ENCODE measurements around the gene LSMEM2.

Gene LSMEM2

GRCh38 chr3:50322115-50322385 is 43.2 kb downstream of the LSMEM2 start:
- Histone ChIP-seq H3K4me1 (ENCODE audit: control insufficient read depth, insufficient read depth, low read length) (peaks cover 29% of the 10 kb centered on the region), H3K9ac (ENCODE audit: low read depth, low read length) (peak overlapping the region; percentile 96), H3K36me3 (ENCODE audit: insufficient read depth, low read length) (peaks cover 29% of the 10 kb centered on the region), H3K9me3 (replicated peaks; ENCODE audit: low read length) (no peaks in the 10 kb centered on the region), H3K4me3 (ENCODE audit: low read length) (peak overlapping the region; percentile 73), H3K4me2 (ENCODE audit: low read length) (peak overlapping the region; percentile 85), H3K27me3 (ENCODE audit: control insufficient read depth, insufficient read depth, low read length) (no peaks in the 10 kb centered on the region)

- Histone ChIP-seq H3K4me3 (ENCODE audit: low read length) (peak within 1 kb of the TSS; percentile 73), H3K9me3 (replicated peaks; ENCODE audit: low read length) (no peaks in the 10 kb centered on the region), H3K4me1 (ENCODE audit: control insufficient read depth, insufficient read depth, low read length) (peaks cover 34% of the 10 kb centered on the region), H3K9ac (ENCODE audit: low read depth, low read length) (peak within 1 kb of the TSS; percentile 96), H3K4me2 (ENCODE audit: low read length) (peak within 1 kb of the TSS; percentile 85), H3K36me3 (ENCODE audit: insufficient read depth, low read length) (peaks cover 29% of the 10 kb centered on the region), H3K27me3 (ENCODE audit: control insufficient read depth, insufficient read depth, low read length) (no peaks in the 10 kb centered on the region)
Observed at GRCh38 chr3:50322386-50323091, 43.7 kb downstream of the LSMEM2 start, which contains the start of gene HYAL2. Gene HYAL2, minus strand, starts transcription at chr3:50322745. Its CDS starts 2,256 bp downstream, at chr3:50320489.

- Histone ChIP-seq H3K4me1 (ENCODE audit: control insufficient read depth, insufficient read depth, low read length) (peaks cover 34% of the 10 kb centered on the region), H3K4me2 (ENCODE audit: low read length) (no peak overlapping the region), H3K4me3 (ENCODE audit: low read length) (no peak overlapping the region), H3K36me3 (ENCODE audit: insufficient read depth, low read length) (peaks cover 24% of the 10 kb centered on the region), H3K9ac (ENCODE audit: low read depth, low read length) (no peak overlapping the region), H3K27me3 (ENCODE audit: control insufficient read depth, insufficient read depth, low read length) (no peaks in the 10 kb centered on the region), H3K9me3 (replicated peaks; ENCODE audit: low read length) (no peaks in the 10 kb centered on the region)
Observed at GRCh38 chr3:50323092-50323600, 44.3 kb downstream of the LSMEM2 start.

GRCh38 chr3:50323614-50324199 is 44.8 kb downstream of the LSMEM2 start:
- H3K36me3 ChIP-seq (ENCODE audit: insufficient read depth, low read length): peaks cover 18% of the 10 kb centered on the region
- H3K4me3 ChIP-seq (ENCODE audit: low read length): no peak overlapping the region
- H3K4me1 ChIP-seq (ENCODE audit: control insufficient read depth, insufficient read depth, low read length): peaks cover 40% of the 10 kb centered on the region

GRCh38 chr3:50324351-50325112 is 45.6 kb downstream of the LSMEM2 start:
- Histone ChIP-seq H3K9ac (ENCODE audit: low read depth, low read length) (no peak overlapping the region), H3K4me1 (ENCODE audit: control insufficient read depth, insufficient read depth, low read length) (peaks cover 34% of the 10 kb centered on the region), H3K4me2 (ENCODE audit: low read length) (no peak overlapping the region), H3K36me3 (ENCODE audit: insufficient read depth, low read length) (peaks cover 16% of the 10 kb centered on the region), H3K9me3 (replicated peaks; ENCODE audit: low read length) (no peaks in the 10 kb centered on the region), H3K4me3 (ENCODE audit: low read length) (no peak overlapping the region), H3K27me3 (ENCODE audit: control insufficient read depth, insufficient read depth, low read length) (no peaks in the 10 kb centered on the region)

More at GRCh38 chr3:50323614-50324199, 44.8 kb downstream of the LSMEM2 start:
- Histone ChIP-seq H3K27me3 (ENCODE audit: control insufficient read depth, insufficient read depth, low read length) (no peaks in the 10 kb centered on the region), H3K4me2 (ENCODE audit: low read length) (no peak overlapping the region), H3K9ac (ENCODE audit: low read depth, low read length) (no peak overlapping the region), H3K9me3 (replicated peaks; ENCODE audit: low read length) (no peaks in the 10 kb centered on the region)

GRCh38 chr3:50325113-50325480 is 46.2 kb downstream of the LSMEM2 start:
- peaks cover 18% of the 10 kb centered on the region for H3K36me3 ChIP-seq (ENCODE audit: insufficient read depth, low read length)
- H3K4me2 ChIP-seq (ENCODE audit: low read length): no peak overlapping the region
- no peak overlapping the region for H3K4me3 ChIP-seq (ENCODE audit: low read length)
- no peaks in the 10 kb centered on the region for H3K27me3 ChIP-seq (ENCODE audit: control insufficient read depth, insufficient read depth, low read length)
- no peaks in the 10 kb centered on the region for H3K9me3 ChIP-seq (replicated peaks; ENCODE audit: low read length)
- peaks cover 30% of the 10 kb centered on the region for H3K4me1 ChIP-seq (ENCODE audit: control insufficient read depth, insufficient read depth, low read length)
- no peak overlapping the region for H3K9ac ChIP-seq (ENCODE audit: low read depth, low read length)

- no peak overlapping the region for H3K4me2 ChIP-seq (ENCODE audit: low read length)
- H3K27me3 ChIP-seq (ENCODE audit: control insufficient read depth, insufficient read depth, low read length): no peaks in the 10 kb centered on the region
- H3K36me3 ChIP-seq (ENCODE audit: insufficient read depth, low read length): peaks cover 23% of the 10 kb centered on the region
- H3K4me1 ChIP-seq (ENCODE audit: control insufficient read depth, insufficient read depth, low read length): peaks cover 25% of the 10 kb centered on the region
- H3K9me3 ChIP-seq (replicated peaks; ENCODE audit: low read length): no peaks in the 10 kb centered on the region
- no peak overlapping the region for H3K9ac ChIP-seq (ENCODE audit: low read depth, low read length)
- H3K4me3 ChIP-seq (ENCODE audit: low read length): no peak overlapping the region
Observed at GRCh38 chr3:50325497-50326181, 46.8 kb downstream of the LSMEM2 start.

DNA sequence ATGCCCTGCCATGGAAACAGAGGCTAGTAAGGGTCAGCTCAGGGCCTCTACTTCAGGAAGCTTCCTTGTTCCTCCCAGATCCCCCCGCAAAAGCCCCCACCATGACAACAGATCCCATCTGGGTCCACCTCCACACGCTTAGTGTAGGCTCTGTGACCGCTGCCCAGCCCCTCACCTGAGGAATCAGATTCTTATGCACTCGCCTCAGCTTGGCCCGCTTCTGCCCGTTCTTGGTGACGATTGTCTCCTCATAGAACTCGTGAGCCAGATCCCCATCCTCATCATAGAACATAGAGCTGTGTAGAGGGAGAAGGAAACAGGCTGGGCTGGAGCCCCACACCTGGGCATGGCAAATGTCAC is 47.3 kb downstream of the LSMEM2 start:
- Histone ChIP-seq H3K4me2 (ENCODE audit: low read length) (no peak overlapping the region), H3K4me3 (ENCODE audit: low read length) (no peak overlapping the region), H3K36me3 (ENCODE audit: insufficient read depth, low read length) (peaks cover 28% of the 10 kb centered on the region), H3K9ac (ENCODE audit: low read depth, low read length) (no peak overlapping the region), H3K9me3 (replicated peaks; ENCODE audit: low read length) (no peaks in the 10 kb centered on the region), H3K4me1 (ENCODE audit: control insufficient read depth, insufficient read depth, low read length) (peaks cover 25% of the 10 kb centered on the region), H3K27me3 (ENCODE audit: control insufficient read depth, insufficient read depth, low read length) (no peaks in the 10 kb centered on the region)

GRCh38 chr3:50327129-50327528 is 48.2 kb downstream of the LSMEM2 start:
- Histone ChIP-seq H3K4me3 (ENCODE audit: low read length) (peak overlapping the region; percentile 92), H3K36me3 (ENCODE audit: insufficient read depth, low read length) (peaks cover 38% of the 10 kb centered on the region), H3K27me3 (ENCODE audit: control insufficient read depth, insufficient read depth, low read length) (no peaks in the 10 kb centered on the region), H3K9me3 (replicated peaks; ENCODE audit: low read length) (no peaks in the 10 kb centered on the region), H3K9ac (ENCODE audit: low read depth, low read length) (peak overlapping the region; percentile 96), H3K4me1 (ENCODE audit: control insufficient read depth, insufficient read depth, low read length) (peaks cover 21% of the 10 kb centered on the region), H3K4me2 (ENCODE audit: low read length) (peak overlapping the region; percentile 99)

- Histone ChIP-seq H3K4me2 (ENCODE audit: low read length) (peak within 1 kb of the TSS; percentile 99), H3K4me1 (ENCODE audit: control insufficient read depth, insufficient read depth, low read length) (peaks cover 15% of the 10 kb centered on the region)
Observed at GRCh38 chr3:50327943-50328691, 49.2 kb downstream of the LSMEM2 start, which contains the start of gene TUSC2. Gene TUSC2, minus strand, starts transcription at chr3:50328223. Its CDS starts 124 bp downstream, at chr3:50328099.

More at GRCh38 chr3:50327943-50328691, 49.2 kb downstream of the LSMEM2 start, which contains the start of gene TUSC2:
- Histone ChIP-seq H3K4me3 (ENCODE audit: low read length) (peak within 1 kb of the TSS; percentile 92), H3K9ac (ENCODE audit: low read depth, low read length) (peak within 1 kb of the TSS; percentile 96), H3K27me3 (ENCODE audit: control insufficient read depth, insufficient read depth, low read length) (no peaks in the 10 kb centered on the region), H3K36me3 (ENCODE audit: insufficient read depth, low read length) (peaks cover 39% of the 10 kb centered on the region), H3K9me3 (replicated peaks; ENCODE audit: low read length) (no peaks in the 10 kb centered on the region)

Data from skeletal muscle satellite cell (primary cell).